Stimulated activated CD4-positive, alpha-beta T cell treated with anti-CD3 and anti-CD28 coated beads, TNF-alpha, amount 100 ng/mL, for 24 hours (primary cell): Measurements from ENCODE around the gene DRG2.

Source experiments
- DNase-seq, 3 experiments: peaks; one replicate each; pipeline ENCODE4 v3.0.0-alpha.2; 2020; ENCODE audit warnings: low read depth in 3 of 3

DRG2 gene

DNA sequence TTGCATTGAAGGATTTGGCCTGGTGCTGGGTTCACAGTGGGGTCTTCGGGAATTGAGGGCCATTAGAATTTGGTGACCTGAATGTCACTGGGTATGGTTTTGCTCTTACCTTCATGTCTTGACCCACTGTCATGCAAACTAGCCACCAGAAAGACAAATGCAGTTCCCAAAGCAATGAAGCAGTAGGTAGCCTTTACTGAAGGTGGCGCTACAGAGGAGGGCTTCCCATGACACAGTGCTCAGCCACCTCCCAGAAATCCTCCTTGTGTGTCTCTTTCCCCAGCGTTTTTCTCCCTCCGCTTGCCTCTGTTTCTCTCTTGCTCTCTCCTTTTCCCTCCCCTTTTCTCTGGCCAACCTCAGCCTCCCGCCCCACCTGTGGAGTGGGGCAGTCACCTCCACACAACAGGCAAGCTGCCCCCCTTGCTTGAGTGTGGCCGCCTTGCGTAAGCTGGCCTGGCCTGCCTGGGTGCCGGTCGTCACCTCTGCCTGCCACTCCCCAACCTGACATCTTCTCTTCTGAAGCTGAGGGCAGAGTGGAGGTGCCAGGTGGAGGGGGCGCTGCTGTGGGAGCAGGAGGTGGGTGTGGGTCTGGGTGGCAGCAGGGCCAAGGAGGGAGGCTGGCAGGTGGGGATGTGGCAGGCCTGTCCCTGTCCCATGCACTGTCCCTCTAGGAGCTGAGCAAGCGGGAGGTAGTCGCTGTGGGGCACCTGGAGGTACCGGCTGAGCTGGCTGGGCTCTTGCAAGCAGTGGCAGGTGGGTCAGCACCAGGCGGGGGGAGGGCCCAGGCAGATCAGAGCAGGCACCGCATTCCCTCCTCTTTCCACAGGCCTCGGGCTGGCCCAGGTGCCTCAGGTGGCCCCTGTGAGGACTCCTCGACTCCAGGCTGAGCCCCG, 55.5 kb downstream of the DRG2 start:
- DNase-seq = no peak

DNA sequence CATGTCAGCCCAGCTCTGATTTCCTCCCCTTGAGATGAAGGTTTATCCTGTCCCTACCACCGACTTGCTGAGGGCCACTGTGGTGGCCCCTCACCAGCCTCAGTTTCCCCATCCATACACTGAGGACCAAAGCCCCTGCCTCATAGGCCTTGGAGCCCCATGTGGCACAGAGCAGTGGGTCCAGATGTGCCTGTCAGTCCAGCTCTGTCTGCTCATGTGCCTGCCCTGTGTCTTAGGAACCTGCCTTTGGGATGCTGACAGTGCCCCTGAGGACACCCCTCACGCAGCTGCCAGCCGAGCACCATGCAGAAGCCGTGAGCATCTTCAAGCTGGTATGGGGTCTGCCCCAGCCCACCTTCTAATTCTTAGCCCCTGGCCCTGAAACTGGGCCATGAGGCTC, 56.5 kb downstream of the DRG2 start:
- no peak for DNase-seq

DNA sequence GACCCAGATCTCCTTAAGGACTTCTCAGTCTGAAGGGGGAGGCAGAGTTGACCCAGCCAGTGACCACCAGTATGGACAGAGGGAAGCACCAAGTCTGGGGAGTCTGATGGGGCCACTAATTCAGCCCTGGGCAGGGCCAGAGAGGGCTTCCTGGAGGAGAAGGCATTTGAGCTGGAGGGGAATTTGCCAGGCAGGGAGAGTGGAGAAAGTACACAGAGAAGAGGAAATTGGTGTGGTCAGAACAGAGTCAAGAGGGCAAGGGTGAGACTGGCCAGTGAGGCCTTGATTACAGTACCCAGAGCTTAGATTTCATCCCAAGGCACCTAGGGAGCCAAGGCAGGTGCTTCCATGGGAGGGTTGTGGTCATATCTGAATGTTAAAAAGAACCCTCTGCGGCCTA, 57.1 kb downstream of the DRG2 start:
- DNase-seq = no peak

DNA sequence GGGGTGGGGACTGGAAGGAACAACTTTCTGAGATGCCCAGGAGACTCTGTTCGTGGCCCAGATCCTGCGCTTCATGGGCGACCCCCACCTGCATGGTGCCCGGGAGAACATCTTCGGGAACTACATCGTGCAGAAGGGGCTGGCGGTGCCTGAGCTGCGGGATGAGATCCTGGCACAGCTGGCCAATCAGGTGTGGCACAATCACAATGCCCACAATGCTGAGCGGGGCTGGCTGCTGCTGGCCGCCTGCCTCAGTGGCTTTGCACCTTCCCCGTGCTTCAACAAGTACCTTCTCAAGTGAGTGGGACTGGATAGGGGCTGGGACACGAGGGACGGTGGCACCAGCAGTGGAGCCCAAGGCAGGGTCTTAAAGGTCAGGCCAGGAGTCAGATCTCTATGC, 58.1 kb downstream of the DRG2 start:
- no peak for DNase-seq

DNA sequence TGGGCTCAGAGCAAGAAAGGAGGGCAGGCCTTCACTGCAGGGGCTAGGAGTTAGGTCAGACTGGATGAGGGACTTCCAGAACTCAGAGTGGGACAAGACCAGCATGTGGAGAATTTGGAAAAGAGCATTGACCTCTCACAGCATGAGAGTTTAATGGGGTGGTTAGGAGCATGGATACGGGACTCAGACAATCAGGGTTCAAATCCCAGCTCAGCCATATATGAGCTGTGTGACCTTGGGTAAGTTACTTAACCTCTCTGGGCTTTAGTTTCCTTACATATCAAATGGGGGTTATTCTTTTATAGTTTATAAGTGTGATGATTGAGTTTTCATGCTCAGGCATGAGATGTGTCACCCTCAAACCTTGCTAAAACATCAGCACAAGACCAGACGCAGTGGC, 58.5 kb downstream of the DRG2 start:
- DNase-seq = no peak

DNA sequence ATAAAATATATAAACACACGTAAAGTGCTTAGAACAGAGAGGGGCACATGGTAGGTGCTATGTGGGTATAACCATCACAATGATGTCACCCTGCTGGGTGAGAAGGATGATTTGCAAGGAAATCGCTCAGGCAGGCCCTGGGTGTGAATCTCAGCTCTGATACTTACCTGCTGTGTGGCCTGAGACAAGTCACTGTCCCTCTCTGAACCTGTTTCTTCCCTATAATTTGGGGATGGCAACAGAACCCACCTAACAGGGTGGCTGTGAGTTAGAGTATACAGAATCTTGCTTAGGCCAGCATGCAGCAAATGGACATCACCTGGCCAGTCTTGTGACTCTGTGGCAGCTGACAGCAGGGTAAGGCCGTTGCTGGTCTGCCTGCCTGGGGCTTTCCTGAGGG, 59.2 kb downstream of the DRG2 start:
- DNase-seq = no peak

DNA sequence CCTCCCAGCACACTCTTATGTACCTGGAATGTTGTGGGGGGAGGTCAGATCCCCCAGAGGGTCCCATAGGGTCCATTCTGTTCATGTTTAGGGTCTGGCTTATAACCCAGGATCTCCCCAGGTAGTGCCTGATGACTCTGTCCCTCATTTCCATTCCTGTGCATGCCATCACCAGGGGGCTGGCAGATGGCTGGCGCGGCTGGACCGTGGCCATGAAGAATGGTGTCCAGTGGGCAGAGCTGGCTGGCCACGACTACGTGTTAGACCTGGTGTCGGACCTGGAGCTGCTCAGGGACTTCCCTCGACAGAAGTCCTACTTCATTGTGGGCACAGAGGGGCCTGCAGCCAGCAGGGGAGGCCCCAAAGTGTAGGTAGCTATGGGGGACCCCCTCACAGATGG, 60.8 kb downstream of the DRG2 start:
- DNase-seq = no peak

DNA sequence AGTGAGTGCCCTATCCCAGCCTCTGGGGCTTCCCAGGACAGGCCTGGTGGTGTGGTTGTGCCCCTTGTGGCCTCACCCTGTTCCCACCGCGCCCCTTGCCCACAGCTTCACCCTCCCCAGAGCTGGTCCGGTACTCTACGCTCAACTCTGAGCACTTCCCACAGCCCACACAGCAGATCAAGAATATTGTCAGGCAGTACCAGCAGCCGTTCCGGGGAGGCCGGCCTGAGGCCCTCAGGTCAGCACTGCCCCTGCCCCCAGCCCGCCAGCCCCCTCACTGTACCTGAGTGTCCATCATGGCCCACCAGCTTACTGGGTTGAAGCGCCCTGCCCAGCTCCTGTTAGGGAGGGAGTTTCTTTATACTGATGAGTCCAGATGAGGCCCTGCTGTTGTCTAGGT, 63.5 kb downstream of the DRG2 start:
- DNase-seq = no peak

DNA sequence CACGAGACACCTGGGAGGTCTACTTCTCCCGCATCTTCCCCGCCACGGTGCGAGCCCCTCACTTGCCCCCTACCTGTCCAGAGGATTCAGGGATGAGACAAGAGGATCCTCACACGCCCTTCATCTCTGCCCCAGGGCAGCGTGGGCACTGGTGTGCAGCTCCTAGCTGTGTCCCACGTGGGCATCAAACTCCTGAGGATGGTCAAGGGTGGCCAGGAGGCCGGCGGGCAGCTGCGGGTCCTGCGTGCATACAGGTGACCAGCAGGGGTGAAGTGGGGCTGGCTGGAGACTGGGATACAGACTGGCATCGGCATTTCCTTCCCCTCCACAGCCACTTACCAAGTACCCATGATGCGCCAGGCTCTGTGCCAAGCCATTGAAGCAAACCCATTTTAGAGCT, 67.4 kb downstream of the DRG2 start:
- DNase-seq = no peak

DNA sequence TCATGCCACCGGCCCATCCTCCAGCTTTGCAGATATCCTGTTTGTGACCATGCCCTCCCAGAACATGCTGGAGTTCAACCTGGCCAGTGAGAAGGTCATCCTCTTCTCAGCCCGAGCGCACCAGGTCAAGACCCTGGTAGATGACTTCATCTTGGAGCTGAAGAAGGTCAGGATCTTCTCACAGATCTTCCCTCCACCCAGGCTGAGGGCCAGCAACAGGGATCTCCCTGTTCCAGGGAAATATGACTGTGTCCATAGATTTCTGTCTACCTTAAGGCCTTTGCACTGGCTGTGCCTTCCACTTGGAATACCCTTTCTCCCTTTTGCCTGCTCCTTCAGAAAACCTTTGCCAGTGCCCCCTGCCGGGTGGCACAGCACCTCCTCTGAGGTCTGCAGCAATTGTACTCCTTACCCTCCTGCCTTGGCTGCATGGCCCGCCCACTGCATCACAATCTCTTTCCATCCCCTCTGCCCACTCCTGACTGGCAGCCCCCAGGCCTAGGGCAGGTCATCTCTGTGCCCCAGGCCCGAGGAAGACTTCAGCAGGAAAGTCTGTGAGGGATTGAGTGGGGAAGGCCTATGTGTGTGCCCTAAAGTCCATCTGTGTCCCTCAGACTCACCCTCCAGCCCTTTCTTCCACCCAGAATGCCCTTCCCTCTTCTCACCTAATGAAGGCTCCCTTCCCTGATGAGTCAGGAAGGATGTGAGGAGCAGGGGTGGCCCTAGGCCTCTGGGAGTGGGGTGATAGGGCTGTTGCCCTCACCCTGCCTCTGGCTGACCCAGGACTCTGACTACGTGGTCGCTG, 68.6 kb downstream of the DRG2 start:
- DNase-seq = no peak

DNA sequence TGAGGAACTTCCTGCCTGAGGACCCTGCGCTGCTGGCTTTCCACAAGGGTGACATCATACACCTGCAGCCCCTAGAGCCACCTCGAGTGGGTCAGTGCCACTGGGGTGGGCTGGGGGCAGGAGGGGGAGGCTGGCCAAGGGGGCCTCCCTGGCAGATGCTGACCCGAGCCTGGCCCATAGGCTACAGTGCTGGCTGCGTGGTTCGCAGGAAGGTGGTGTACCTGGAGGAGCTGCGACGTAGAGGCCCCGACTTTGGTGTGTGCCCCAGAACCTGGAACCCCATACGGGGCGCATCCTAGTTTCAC, 69.2 kb downstream of the DRG2 start:
- no peak for DNase-seq
